SK-N-DZ (cell line): Measurements from ENCODE around the gene YAP1.

Experiments used
- DNase-seq: peaks from one replicate; pipeline ENCODE4 v3.0.0-alpha.2; 2015; ENCODE audit warnings: low spot score

The YAP1 gene

GRCh38 chr11:102157219-102157618 lies 47.0 kb downstream of the YAP1 start:
- no peak for DNase-seq

DNA sequence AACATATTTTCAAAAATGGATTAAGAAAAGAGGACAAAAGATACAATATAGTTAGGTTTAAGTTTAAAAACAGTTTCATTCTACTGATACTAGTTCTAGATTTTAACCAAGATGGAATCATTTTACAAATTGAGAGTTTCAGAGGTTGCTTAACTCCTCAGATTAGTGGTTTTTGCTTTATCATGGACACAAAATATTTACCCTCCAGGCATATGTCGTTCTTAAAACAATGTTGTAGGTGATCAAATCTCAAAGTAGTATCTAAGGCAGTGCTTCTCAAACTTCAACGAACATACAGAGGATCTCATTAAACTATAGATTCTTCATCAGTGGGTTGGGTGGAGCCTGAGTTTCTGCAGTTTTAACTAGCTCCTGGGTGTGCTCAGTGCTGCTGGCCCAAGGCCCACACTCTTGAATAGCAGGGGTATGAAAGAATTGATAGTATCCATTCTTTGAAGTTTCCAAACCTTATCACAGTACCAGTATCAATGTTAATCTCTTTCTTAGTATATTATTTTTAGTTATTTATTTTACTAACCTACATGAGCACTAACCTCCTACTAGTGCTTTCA lies 48.0 kb downstream of the YAP1 start:
- DNase-seq: no peak

- no peak for DNase-seq
These were observed 53.1 kb downstream of the YAP1 start for GRCh38 chr11:102163368-102163767.

GRCh38 chr11:102166175-102167064 lies 56.2 kb downstream of the YAP1 start:
- DNase-seq: no peak

DNA sequence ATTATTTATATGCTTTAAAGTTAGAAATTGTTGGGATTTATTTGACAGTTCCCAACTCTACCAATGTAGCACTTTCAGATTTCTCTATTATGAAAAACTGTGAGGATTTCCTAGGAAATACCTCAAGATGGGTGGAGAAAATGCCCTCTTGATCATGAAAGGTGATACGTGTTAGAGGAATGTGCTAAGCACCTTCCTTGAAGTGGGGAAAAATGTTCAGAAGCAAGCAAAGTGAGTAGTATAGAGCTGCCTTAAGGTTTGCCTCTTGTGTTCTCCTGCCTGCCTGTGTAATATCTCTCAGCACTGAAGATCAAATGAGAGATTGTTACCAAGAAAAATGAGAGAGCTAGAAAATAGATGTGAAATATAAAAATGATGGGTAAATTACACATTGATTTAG lies 58.2 kb downstream of the YAP1 start:
- no peak for DNase-seq

- no peak for DNase-seq
These were observed 60.9 kb downstream of the YAP1 start for GRCh38 chr11:102171101-102171500.

- DNase-seq: no peak
These were observed 62.0 kb downstream of the YAP1 start for GRCh38 chr11:102172127-102172848.

- no peak for DNase-seq
These were observed 66.9 kb downstream of the YAP1 start for GRCh38 chr11:102177126-102177525.

DNA sequence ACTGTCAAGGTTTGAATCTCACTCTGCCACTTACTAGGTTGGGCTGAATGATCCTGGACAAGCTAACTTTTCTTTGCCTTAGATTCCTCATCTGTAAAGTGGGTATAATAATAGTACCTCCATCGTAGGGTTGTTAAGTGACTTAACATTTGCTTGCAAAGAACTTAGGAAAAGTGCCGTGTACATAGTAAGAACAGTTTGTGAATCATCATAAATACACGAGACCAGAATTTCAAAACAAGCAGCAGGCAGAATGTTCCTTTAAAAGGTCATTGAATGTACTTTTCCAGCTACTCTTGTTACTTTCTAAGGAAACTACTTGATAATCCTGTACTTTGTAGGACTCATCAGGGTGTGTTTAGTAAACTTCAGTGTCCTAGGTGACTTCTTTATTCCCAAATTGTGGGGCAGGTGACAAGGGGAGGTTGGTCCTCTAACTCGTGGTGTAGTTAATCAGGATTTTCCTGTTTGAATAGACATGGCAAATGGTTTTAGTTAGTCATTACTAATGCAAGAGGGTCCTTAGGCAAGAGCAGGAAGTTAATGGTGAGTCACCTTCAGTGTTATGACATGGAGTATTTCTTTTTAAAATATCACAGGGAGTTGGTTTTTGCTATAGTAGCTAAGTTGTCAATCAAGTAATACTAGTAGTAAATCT lies 67.9 kb downstream of the YAP1 start:
- DNase-seq: no peak

- no peak for DNase-seq
These were observed 69.1 kb downstream of the YAP1 start for GRCh38 chr11:102179371-102179770.

GRCh38 chr11:102184269-102184987 lies 74.2 kb downstream of the YAP1 start:
- DNase-seq: no peak

DNA sequence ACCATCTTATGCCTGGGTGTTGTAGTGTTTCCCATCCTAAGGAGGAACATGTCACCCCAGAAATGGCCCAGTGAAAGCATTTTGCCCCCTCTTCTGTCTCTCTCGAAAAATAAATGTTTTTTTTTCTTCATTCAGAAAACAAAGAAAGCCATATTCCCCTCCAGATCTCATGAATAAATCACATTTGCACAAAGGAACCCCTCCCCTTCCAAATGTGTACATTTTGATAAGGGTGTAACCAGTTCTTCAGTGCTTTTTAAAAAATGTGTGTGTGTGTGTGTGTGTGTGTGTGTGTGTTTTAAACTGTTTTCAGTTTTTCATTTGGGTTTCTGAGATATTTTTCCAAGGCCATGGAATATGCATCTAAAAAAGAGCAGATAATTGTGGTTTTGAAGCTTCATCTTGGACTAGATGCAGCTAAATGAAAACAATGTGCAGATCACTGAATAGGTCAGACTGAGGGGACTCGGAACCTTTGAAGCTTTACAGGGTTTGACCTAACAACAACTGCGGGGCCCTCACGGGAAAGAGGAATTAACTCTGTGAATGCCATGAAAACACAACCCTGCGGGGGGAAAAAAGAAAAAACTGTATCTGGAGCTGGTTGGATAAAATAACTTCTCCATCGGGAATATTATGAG lies 76.4 kb downstream of the YAP1 start:
- DNase-seq: no peak

DNA sequence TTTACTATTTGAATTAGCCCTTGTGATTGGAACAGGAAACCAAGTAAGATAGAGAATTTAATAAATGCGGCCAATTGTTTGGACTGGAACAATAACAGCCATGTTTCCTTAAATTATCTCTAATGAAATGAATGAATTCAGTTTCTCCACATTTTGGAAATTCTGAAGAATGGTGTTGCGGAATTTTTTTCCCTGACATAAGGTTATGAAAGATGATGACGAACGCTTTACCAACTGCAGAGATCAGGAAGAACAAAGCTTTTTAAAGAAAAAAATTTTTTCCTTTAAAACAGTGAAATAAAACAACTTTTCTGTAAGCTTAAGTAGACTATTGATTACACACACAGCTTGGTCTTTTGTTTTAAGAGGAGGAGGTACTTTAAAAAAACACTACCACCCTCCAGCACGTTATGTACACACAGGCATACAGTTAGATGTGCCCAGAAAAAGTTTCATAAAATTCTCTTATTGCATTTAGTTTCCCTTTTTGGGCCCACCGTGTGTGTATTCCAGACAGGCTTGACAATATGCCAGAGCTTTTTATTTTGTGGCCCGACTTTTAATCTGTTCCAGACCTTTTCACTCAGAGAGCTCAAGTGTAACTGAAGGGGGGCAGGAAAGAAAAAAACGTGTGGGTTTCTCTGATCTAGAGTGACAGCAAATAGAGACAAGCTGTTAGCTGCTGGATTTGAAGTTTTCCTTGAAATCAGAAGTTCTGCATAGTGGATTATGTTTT lies 77.3 kb downstream of the YAP1 start:
- no peak for DNase-seq

- no peak for DNase-seq
These were observed 78.2 kb downstream of the YAP1 start for GRCh38 chr11:102188488-102188887.

- DNase-seq: no peak
These were observed 81.6 kb downstream of the YAP1 start for GRCh38 chr11:102191832-102192231.

DNA sequence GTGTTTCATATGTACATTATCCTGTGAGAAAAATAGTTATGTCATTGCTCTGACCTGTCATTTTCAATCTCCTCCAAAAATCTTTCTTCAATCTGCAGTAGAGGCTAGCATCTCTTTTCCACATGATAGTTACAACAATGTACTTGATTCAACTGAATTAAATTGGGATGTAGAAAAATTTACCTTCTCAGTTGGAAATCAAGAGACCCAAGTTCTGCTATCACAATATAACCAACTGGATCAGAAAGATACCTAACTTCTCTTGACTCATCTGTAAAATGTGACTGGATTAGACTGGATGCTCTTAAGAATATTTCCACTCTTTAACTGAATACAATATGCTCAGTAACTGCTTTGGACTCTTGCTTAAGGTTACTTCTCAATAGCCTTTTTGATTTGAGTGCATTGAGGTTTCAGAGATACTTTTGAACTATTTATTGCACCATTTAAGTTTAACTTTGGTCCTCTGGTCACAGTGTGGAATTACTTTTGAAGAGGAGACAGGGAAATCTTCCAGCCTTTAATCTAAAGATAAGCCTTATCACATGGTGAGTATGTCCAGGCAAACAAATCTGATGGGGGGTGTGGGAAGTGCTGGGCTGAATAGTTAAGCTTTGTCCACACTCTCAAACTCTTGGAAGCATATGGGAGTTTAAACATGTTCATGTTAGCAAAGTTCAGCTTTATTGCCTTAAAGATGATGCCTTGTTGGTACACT lies 82.3 kb downstream of the YAP1 start:
- no peak for DNase-seq

- no peak for DNase-seq
These were observed 84.0 kb downstream of the YAP1 start for GRCh38 chr11:102194257-102194656.

DNA sequence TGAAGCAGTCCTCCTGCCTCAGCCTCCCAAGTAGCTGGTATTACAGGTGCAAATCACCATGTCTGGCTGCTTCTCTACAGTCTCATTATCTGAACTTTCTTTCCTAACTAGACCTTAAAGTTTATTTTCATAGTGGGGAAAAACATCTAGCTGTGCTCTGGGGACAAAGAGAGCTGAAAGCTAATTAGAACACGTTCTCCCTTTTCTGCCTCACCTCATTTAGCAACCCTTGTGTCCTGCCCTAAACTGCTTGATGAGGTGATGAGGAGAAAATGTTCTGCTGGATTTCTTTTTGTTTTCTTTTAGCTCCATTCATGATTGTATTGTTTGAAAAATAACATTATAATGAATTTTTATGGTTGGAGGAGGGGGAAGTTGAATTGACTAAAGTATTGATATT lies 84.7 kb downstream of the YAP1 start:
- no peak for DNase-seq

DNA sequence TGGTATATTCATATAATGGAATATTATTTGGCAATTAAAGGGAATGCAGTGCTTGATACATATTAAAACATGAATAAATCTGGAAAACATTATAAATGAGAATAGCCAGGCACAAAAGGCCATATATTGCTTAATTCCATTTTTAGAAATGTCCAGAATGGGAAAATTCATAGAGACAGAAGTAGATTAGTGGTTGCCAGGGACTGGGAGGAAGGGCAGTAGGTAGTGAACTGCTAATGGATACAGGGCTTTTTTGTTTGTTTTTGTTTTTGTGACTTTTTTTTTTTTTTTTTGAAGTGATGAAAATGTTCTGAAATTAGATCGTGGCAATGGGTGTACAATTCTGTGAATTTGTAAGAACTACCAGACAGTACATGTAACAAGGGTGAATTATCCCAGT lies 86.1 kb downstream of the YAP1 start:
- DNase-seq: no peak

- DNase-seq: no peak
These were observed 86.6 kb downstream of the YAP1 start for GRCh38 chr11:102196816-102197215.
